T-helper 1 cell treated with Interleukin-12 subunit alpha and Interleukin-12 subunit beta and Interleukin-4 antibody, amounts not matched to agents 30 μg/mL and 1 μg/mL, for 36 hours (primary cell): ENCODE data around the gene UNC13D.
A peak's percentile ranks its signal among the peaks of the same experiment; 100 is the strongest.
"Not testable (repeated sequence)": the region's sequence is repeated elsewhere in the genome, so short reads cannot be mapped to it uniquely, and the experiment has no call there.

Experiments
- H3K27ac Mint-ChIP-seq: one replicate; pipeline ENCODE4 v1.8.0; 2021; ENCODE audit warnings: mild to moderate bottlenecking, mixed read lengths
- H3K27me3 Mint-ChIP-seq: one replicate; pipeline ENCODE4 v1.8.0; 2021; ENCODE audit warnings: low read depth, mixed read lengths
- H3K36me3 Mint-ChIP-seq: one replicate; pipeline ENCODE4 v1.8.0; 2021; ENCODE audit warnings: low read depth, mixed read lengths
- H3K4me1 Mint-ChIP-seq: one replicate; pipeline ENCODE4 v1.8.0; 2021; ENCODE audit warnings: low read depth, mixed read lengths
- H3K4me3 Mint-ChIP-seq: one replicate; pipeline ENCODE4 v1.8.0; 2021; ENCODE audit warnings: mild to moderate bottlenecking, moderate library complexity, mixed read lengths
- H3K9me3 Mint-ChIP-seq: one replicate; pipeline ENCODE4 v1.8.0; 2021; ENCODE audit warnings: mixed read lengths

The UNC13D gene

GRCh38 chr17:75877752-75878173 is 33.6 kb upstream of the UNC13D start:
- peaks cover 20% of the 10 kb centered on the region for H3K27me3 Mint-ChIP-seq
- peaks cover 7% of the 10 kb centered on the region for H3K36me3 Mint-ChIP-seq
- peak overlapping the region; percentile 93 for H3K4me3 Mint-ChIP-seq
- H3K4me1 Mint-ChIP-seq: peaks cover 31% of the 10 kb centered on the region
- H3K9me3 Mint-ChIP-seq: no peaks in the 10 kb centered on the region
- H3K27ac Mint-ChIP-seq: peak overlapping the region; percentile 96

- peaks cover 35% of the 10 kb centered on the region for H3K4me1 Mint-ChIP-seq
- H3K9me3 Mint-ChIP-seq: no peaks in the 10 kb centered on the region
- H3K4me3 Mint-ChIP-seq: peak overlapping the region; percentile 93
- peak overlapping the region; percentile 96 for H3K27ac Mint-ChIP-seq
- peaks cover 7% of the 10 kb centered on the region for H3K36me3 Mint-ChIP-seq
- peaks cover 16% of the 10 kb centered on the region for H3K27me3 Mint-ChIP-seq
Observed at GRCh38 chr17:75876938-75877751, 32.9 kb upstream of the UNC13D start.

- Mint-ChIP-seq H3K36me3 (peaks cover 7% of the 10 kb centered on the region), H3K4me3 (peak overlapping the region; percentile 93), H3K9me3 (no peaks in the 10 kb centered on the region), H3K27me3 (peaks cover 10% of the 10 kb centered on the region), H3K27ac (peak overlapping the region; percentile 96), H3K4me1 (peaks cover 32% of the 10 kb centered on the region)
Observed at GRCh38 chr17:75876190-75876937, 32.2 kb upstream of the UNC13D start.

GRCh38 chr17:75875940-75876189 is 31.7 kb upstream of the UNC13D start:
- Mint-ChIP-seq H3K9me3 (no peaks in the 10 kb centered on the region), H3K4me1 (peaks cover 32% of the 10 kb centered on the region), H3K27me3 (peaks cover 10% of the 10 kb centered on the region), H3K36me3 (peaks cover 7% of the 10 kb centered on the region), H3K27ac (peak overlapping the region; percentile 96), H3K4me3 (peak overlapping the region; percentile 93)

GRCh38 chr17:75875182-75875939 is 31.2 kb upstream of the UNC13D start:
- peaks cover 35% of the 10 kb centered on the region for H3K4me1 Mint-ChIP-seq

GRCh38 chr17:75874323-75875181 is 30.3 kb upstream of the UNC13D start:
- Mint-ChIP-seq H3K9me3 (no peaks in the 10 kb centered on the region), H3K4me1 (peaks cover 35% of the 10 kb centered on the region), H3K27ac (no peak overlapping the region), H3K27me3 (no peaks in the 10 kb centered on the region), H3K36me3 (peaks cover 7% of the 10 kb centered on the region), H3K4me3 (no peak overlapping the region)

More at GRCh38 chr17:75875182-75875939, 31.2 kb upstream of the UNC13D start:
- H3K27me3 Mint-ChIP-seq: peaks cover 5% of the 10 kb centered on the region
- H3K36me3 Mint-ChIP-seq: peaks cover 7% of the 10 kb centered on the region
- peak overlapping the region; percentile 21 for H3K4me3 Mint-ChIP-seq
- H3K9me3 Mint-ChIP-seq: no peaks in the 10 kb centered on the region
- H3K27ac Mint-ChIP-seq: peak overlapping the region; percentile 96

- peak overlapping the region; percentile 70 for H3K27ac Mint-ChIP-seq
Observed at GRCh38 chr17:75873587-75874322, 29.6 kb upstream of the UNC13D start.

GRCh38 chr17:75872434-75873351 is 28.5 kb upstream of the UNC13D start:
- peaks cover 32% of the 10 kb centered on the region for H3K4me1 Mint-ChIP-seq
- H3K27ac Mint-ChIP-seq: peak overlapping the region; percentile 92
- H3K9me3 Mint-ChIP-seq: no peaks in the 10 kb centered on the region
- no peaks in the 10 kb centered on the region for H3K27me3 Mint-ChIP-seq
- H3K4me3 Mint-ChIP-seq: peak overlapping the region; percentile 38
- H3K36me3 Mint-ChIP-seq: peaks cover 7% of the 10 kb centered on the region

More at GRCh38 chr17:75873587-75874322, 29.6 kb upstream of the UNC13D start:
- H3K4me3 Mint-ChIP-seq: no peak overlapping the region
- peaks cover 7% of the 10 kb centered on the region for H3K36me3 Mint-ChIP-seq
- H3K27me3 Mint-ChIP-seq: no peaks in the 10 kb centered on the region
- H3K9me3 Mint-ChIP-seq: no peaks in the 10 kb centered on the region
- H3K4me1 Mint-ChIP-seq: peaks cover 35% of the 10 kb centered on the region

GRCh38 chr17:75870228-75870627 is 26.0 kb upstream of the UNC13D start:
- not testable (repeated sequence) for H3K36me3 Mint-ChIP-seq, H3K27me3 Mint-ChIP-seq, H3K4me3 Mint-ChIP-seq, H3K27ac Mint-ChIP-seq, H3K9me3 Mint-ChIP-seq
- peaks cover 19% of the 10 kb centered on the region for H3K4me1 Mint-ChIP-seq

- Mint-ChIP-seq H3K27ac (no peak overlapping the region), H3K4me1 (peaks cover 26% of the 10 kb centered on the region), H3K4me3 (no peak overlapping the region), H3K27me3 (no peaks in the 10 kb centered on the region), H3K9me3 (no peaks in the 10 kb centered on the region), H3K36me3 (peaks cover 1% of the 10 kb centered on the region)
Observed at GRCh38 chr17:75869282-75870141, 25.3 kb upstream of the UNC13D start.

- H3K36me3 Mint-ChIP-seq, H3K27me3 Mint-ChIP-seq, H3K9me3 Mint-ChIP-seq, H3K27ac Mint-ChIP-seq, H3K4me3 Mint-ChIP-seq: not testable (repeated sequence)
- H3K4me1 Mint-ChIP-seq: peaks cover 33% of the 10 kb centered on the region
Observed at GRCh38 chr17:75868730-75869281, 24.6 kb upstream of the UNC13D start.
